ENCODE measurements around the gene CPNE1. TPM values are rescaled to one million over a fixed set of nuclear protein-coding genes. Genes with fewer than 3 reads are reported as not detected.
A peak's percentile ranks its signal among the peaks of the same experiment; 100 is the strongest.

CPNE1 gene
- total RNA-seq, 1 donor, result 92.0 TPM

- no peak for DNase-seq (ENCODE audit: low read depth)
- TF ChIP-seq CTCF (IDR thresholded peaks at IDR 0.05; ENCODE audit: insufficient read depth, low read depth, low read length), result no peak
- H3K4me3 ChIP-seq (ENCODE audit: low read depth, low read length), result no peak overlapping the region
Measured at GRCh38 chr20:35673884-35674283, 9.2 kb upstream of the CPNE1 start.

DNA sequence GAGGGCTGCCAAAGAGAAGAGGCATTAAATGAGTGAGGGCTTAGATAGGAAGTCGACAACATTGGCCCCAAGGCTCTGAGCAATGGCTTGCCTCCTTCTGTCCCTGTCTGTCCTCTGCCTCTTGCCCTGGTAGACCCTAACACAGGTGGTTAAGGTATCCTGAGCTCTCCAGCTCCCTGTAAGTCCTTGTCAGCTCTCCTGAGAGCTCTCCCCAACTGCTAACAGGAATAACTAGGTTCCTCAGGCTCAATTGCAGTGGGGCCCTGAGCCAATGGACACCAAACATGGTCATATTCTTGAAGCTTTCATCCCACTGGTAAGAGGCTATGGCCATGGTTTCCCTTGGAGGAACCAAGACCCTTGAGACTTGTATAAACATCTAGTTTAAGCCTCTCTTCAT, 5.0 kb upstream of the CPNE1 start:
- H3K4me3 ChIP-seq (ENCODE audit: low read depth, low read length), result no peak overlapping the region
- no peak for TF ChIP-seq CTCF (IDR thresholded peaks at IDR 0.05; ENCODE audit: insufficient read depth, low read depth, low read length)
- DNase-seq (ENCODE audit: low read depth), result no peak

DNA sequence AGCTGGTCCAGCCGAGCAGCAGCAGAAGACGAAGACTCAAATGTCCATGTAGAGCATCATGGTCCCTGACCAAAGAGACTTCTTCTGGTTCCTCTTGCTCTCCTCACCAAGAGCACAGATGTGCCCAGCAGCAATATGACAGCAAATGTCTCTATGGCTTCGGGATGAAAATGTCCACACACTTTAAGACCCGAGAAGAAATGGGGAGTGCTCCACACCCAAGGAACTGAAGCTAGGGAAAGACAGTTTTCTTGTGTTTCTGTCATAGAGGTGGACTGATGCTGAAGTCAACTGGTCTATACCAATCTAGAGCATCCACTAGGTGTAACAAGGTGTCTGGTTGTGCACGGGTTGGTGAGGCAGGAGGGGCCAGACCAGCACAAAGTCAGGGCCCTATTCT, 4.5 kb upstream of the CPNE1 start:
- no peak for DNase-seq (ENCODE audit: low read depth)
- no peak overlapping the region for H3K4me3 ChIP-seq (ENCODE audit: low read depth, low read length)
- no peak for TF ChIP-seq CTCF (IDR thresholded peaks at IDR 0.05; ENCODE audit: insufficient read depth, low read depth, low read length)

GRCh38 chr20:35665949-35666288, 1.2 kb upstream of the CPNE1 start:
- DNase-seq (ENCODE audit: low read depth), result no peak
- H3K4me3 ChIP-seq (ENCODE audit: low read depth, low read length), result no peak overlapping the region
- no peak for TF ChIP-seq CTCF (IDR thresholded peaks at IDR 0.05; ENCODE audit: insufficient read depth, low read depth, low read length)

GRCh38 chr20:35663516-35664465, 909 bp downstream of the CPNE1 start:
- H3K4me3 ChIP-seq (ENCODE audit: low read depth, low read length), result peak overlapping the region; percentile 96
- peak; percentile 44 for DNase-seq (ENCODE audit: low read depth)
- no peak for TF ChIP-seq CTCF (IDR thresholded peaks at IDR 0.05; ENCODE audit: insufficient read depth, low read depth, low read length)

DNA sequence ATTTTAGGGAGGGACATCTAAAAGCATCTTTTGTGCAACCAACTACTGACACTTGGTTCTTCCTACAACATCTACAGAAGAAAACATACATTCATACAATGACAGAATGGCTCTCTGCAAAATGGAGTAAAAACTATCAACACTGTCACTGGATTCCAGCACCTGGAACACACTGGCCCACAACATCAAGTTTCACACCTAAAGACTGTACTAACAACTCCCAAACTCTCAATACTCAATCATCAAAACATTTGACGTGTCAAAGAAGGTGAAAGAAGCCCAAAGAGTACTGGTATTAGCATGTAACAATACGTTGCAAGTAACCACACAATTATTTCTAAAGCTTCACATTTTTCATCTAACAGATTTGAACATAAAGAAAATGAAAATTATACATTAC, 2.1 kb downstream of the CPNE1 start:
- peak overlapping the region; percentile 96 for H3K4me3 ChIP-seq (ENCODE audit: low read depth, low read length)
- DNase-seq (ENCODE audit: low read depth), result no peak
- TF ChIP-seq CTCF (IDR thresholded peaks at IDR 0.05; ENCODE audit: insufficient read depth, low read depth, low read length), result no peak

Measured in fibroblast of villous mesenchyme (primary cell).